ENCODE data around the gene EIF3A.
"Not testable (repeated sequence)": the region's sequence is repeated elsewhere in the genome, so short reads cannot be mapped to it uniquely, and the experiment has no call there.

EIF3A gene

GRCh38 chr10:119098576-119098975 lies 18.0 kb upstream of the EIF3A start:
- DNase-seq, result no peak

- DNase-seq, result not testable (repeated sequence)
Measured at GRCh38 chr10:119096641-119097415, 16.2 kb upstream of the EIF3A start.

- DNase-seq, result no peak
Measured at GRCh38 chr10:119095640-119096039, 15.0 kb upstream of the EIF3A start.

GRCh38 chr10:119090968-119091367 lies 10.4 kb upstream of the EIF3A start:
- no peak for DNase-seq

GRCh38 chr10:119090026-119090795 lies 9.6 kb upstream of the EIF3A start:
- no peak for DNase-seq

- no peak for DNase-seq
Measured at GRCh38 chr10:119087271-119087882, 6.8 kb upstream of the EIF3A start.

GRCh38 chr10:119084896-119085295 lies 4.3 kb upstream of the EIF3A start:
- no peak for DNase-seq

- DNase-seq, result peak; percentile 80
Measured at GRCh38 chr10:119079599-119080520, 757 bp downstream of the EIF3A start.

GRCh38 chr10:119078422-119079179 lies 2.0 kb downstream of the EIF3A start:
- no peak for DNase-seq

GRCh38 chr10:119073584-119073983 lies 7.0 kb downstream of the EIF3A start:
- no peak for DNase-seq

- DNase-seq, result no peak
Measured at GRCh38 chr10:119070395-119071165, 10.0 kb downstream of the EIF3A start.

GRCh38 chr10:119061926-119062325 lies 18.7 kb downstream of the EIF3A start:
- DNase-seq, result no peak

- no peak for DNase-seq
Measured at GRCh38 chr10:119061352-119061751, 19.3 kb downstream of the EIF3A start.

- DNase-seq, result no peak
Measured at GRCh38 chr10:119060107-119060506, 20.5 kb downstream of the EIF3A start.

GRCh38 chr10:119059557-119059956 lies 21.1 kb downstream of the EIF3A start:
- DNase-seq, result no peak

- DNase-seq, result no peak
Measured at GRCh38 chr10:119058010-119058409, 22.6 kb downstream of the EIF3A start.

- no peak for DNase-seq
Measured at GRCh38 chr10:119055472-119055871, 25.1 kb downstream of the EIF3A start.

- DNase-seq, result no peak
Measured at GRCh38 chr10:119051775-119052174, 28.8 kb downstream of the EIF3A start.

GRCh38 chr10:119049777-119050176 lies 30.8 kb downstream of the EIF3A start:
- no peak for DNase-seq

- DNase-seq, result no peak
Measured at GRCh38 chr10:119049361-119049760, 31.3 kb downstream of the EIF3A start.

GRCh38 chr10:119045561-119045960 lies 35.1 kb downstream of the EIF3A start:
- no peak for DNase-seq
